Gastroesophageal sphincter (tissue), 4 donors: Measurements from ENCODE around the gene MYO9B. TPM values are rescaled to one million over a fixed set of nuclear protein-coding genes. Genes with fewer than 3 reads are reported as not detected.
A peak's percentile ranks its signal among the peaks of the same experiment; 100 is the strongest.
"Not testable (repeated sequence)": the region's sequence is repeated elsewhere in the genome, so short reads cannot be mapped to it uniquely, and the experiment has no call there.

Source experiments
- ATAC-seq: fragments of 150-250 bp; one replicate; pipeline ENCODE4 v1.9.1; 2016; ENCODE audit warnings: mild to moderate bottlenecking, moderate library complexity
- H3K27ac ChIP-seq, 4 donors: fragments of 200-600 bp; sonication (generic) in 3 of 4; 1 replicate in 3 of 4; 2 replicates in 1 of 4; pipeline ENCODE4 v1.5.1; 2016 to 2019
- H3K27me3 ChIP-seq: fragments of 200-600 bp; sonication (generic); one replicate; pipeline ENCODE4 v1.5.1; 2019
- H3K36me3 ChIP-seq, 2 donors: fragments of 200-600 bp; sonication (generic); one replicate each; pipeline ENCODE4 v1.5.1; 2019; ENCODE audit warnings: control low read depth in 1 of 2
- H3K4me1 ChIP-seq, 3 donors: fragments of 200-600 bp; sonication (generic); 1 replicate in 2 of 3; 2 replicates in 1 of 3; pipeline ENCODE4 v1.5.1; 2016 to 2019; ENCODE audit warnings: control low read depth in 2 of 3
- H3K4me3 ChIP-seq, 2 donors: fragments of 200-600 bp; sonication (generic); one replicate each; pipeline ENCODE4 v1.5.1; 2019; ENCODE audit warnings: mild to moderate bottlenecking in 1 of 2, moderate library complexity in 1 of 2
- H3K9me3 ChIP-seq, 3 donors: fragments of 200-600 bp; sonication (generic); one replicate each; pipeline ENCODE4 v1.5.1; 2017 to 2019; ENCODE audit warnings: control low read depth in 2 of 3
- EP300 ChIP-seq: sonication (generic); formaldehyde crosslinking; IDR thresholded peaks from one replicate; pipeline ENCODE4 v1.6.1; 2017; ENCODE audit warnings: antibody characterized with exemption, mild to moderate bottlenecking
- POLR2A ChIP-seq, 2 donors: fragments of 450-650 bp; IDR thresholded peaks; one replicate each; pipeline ENCODE4 v1.6.1; 2017; ENCODE audit warnings: antibody characterized with exemption in 2 of 2, mild to moderate bottlenecking in 2 of 2, moderate library complexity in 1 of 2
- POLR2AphosphoS5 ChIP-seq: sonication (generic); formaldehyde crosslinking; IDR thresholded peaks from one replicate; pipeline ENCODE4 v1.6.1; 2017; ENCODE audit warnings: antibody characterized with exemption
- WGBS, 2 donors: methylation state at CpG; one replicate each; pipeline ENCODE4 v1.1.5; 2018; ENCODE audit warnings: low coverage in 1 of 2; 5-methylcytosine and 5-hydroxymethylcytosine counted together
- total RNA-seq, 4 donors: library from RNA; depleted of rRNA; stranded (reverse); fragments of >200 nt; gene quantifications; one replicate each; pipeline ENCODE4 v1.1.0, GENCODE V29; 2016
- TF ChIP-seq, protein P1 (sequence below), 4 experiments: fragments of 200-600 bp in 2 of 4; fragments of 450-650 bp in 2 of 4; sonication (generic) in 1 of 4; IDR thresholded peaks; one replicate each; pipeline ENCODE4 v1.5.1; 2017 to 2019; ENCODE audit warnings: antibody characterized with exemption in 4 of 4, mild to moderate bottlenecking in 2 of 4, moderate library complexity in 2 of 4

MYO9B gene
- total RNA-seq, 4 donors from 2014 or later: 38.1 to 77.7 (median 66.2) TPM

GRCh38 chr19:17103177-17103576 lies 27.6 kb downstream of the MYO9B start:
- H3K36me3 ChIP-seq: peaks cover 0 to 49% of the 10 kb centered on the region in 2 donors
- H3K9me3 ChIP-seq: no peaks in the 10 kb centered on the region
- H3K4me3 ChIP-seq: no peak overlapping the region
- no peaks in the 10 kb centered on the region for H3K27me3 ChIP-seq
- ATAC-seq: no peak
- TF ChIP-seq POLR2AphosphoS5: no peak
- TF ChIP-seq, protein P1, sequence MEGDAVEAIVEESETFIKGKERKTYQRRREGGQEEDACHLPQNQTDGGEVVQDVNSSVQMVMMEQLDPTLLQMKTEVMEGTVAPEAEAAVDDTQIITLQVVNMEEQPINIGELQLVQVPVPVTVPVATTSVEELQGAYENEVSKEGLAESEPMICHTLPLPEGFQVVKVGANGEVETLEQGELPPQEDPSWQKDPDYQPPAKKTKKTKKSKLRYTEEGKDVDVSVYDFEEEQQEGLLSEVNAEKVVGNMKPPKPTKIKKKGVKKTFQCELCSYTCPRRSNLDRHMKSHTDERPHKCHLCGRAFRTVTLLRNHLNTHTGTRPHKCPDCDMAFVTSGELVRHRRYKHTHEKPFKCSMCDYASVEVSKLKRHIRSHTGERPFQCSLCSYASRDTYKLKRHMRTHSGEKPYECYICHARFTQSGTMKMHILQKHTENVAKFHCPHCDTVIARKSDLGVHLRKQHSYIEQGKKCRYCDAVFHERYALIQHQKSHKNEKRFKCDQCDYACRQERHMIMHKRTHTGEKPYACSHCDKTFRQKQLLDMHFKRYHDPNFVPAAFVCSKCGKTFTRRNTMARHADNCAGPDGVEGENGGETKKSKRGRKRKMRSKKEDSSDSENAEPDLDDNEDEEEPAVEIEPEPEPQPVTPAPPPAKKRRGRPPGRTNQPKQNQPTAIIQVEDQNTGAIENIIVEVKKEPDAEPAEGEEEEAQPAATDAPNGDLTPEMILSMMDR (IDR thresholded peaks at IDR 0.05): peak in 2 of 4 experiments; percentile 7 to 35
- peaks cover 0 to 17% (median 11%) of the 10 kb centered on the region in 3 donors for H3K4me1 ChIP-seq
- no peak overlapping the region for H3K27ac ChIP-seq
- 81 to 100% methylated on average over 2 of the region's 3 CpGs for WGBS, 2 donors

DNA sequence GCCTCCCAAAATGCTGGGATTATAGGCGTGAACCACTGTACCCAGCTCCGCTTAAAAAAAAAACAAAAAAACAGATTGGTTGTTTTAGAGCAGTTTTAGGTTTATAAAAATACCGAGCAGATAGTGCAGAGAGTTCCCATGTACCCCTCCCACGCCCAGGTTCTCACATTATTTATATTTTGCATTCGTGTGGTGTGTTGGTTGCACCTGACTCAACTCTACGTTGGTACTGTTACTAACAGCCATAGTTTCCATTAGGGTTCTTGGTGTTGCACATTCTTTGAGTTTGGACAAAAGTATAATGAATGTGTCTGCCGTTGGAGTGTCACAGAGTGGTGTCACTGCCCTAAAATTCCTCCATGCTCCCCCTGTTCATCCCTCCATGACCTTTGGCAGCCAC lies 29.1 kb downstream of the MYO9B start:
- TF ChIP-seq POLR2AphosphoS5 (no peak), EP300 (no peak), POLR2A (IDR thresholded peaks at IDR 0.05) (no peak)
- TF ChIP-seq, protein P1 (IDR thresholded peaks at IDR 0.05): no peak
- ATAC-seq: no peak
- Histone ChIP-seq H3K27me3 (no peaks in the 10 kb centered on the region), H3K27ac (no peak overlapping the region), H3K4me1 (peaks cover 0 to 27% (median 18%) of the 10 kb centered on the region in 3 donors), H3K4me3 (no peak overlapping the region), H3K9me3 (no peaks in the 10 kb centered on the region), H3K36me3 (peaks cover 0 to 52% of the 10 kb centered on the region in 2 donors)
- 75 to 76% methylated on average over 4 to 7 of the region's 7 CpGs for whole genome bisulfite sequencing, 2 donors

DNA sequence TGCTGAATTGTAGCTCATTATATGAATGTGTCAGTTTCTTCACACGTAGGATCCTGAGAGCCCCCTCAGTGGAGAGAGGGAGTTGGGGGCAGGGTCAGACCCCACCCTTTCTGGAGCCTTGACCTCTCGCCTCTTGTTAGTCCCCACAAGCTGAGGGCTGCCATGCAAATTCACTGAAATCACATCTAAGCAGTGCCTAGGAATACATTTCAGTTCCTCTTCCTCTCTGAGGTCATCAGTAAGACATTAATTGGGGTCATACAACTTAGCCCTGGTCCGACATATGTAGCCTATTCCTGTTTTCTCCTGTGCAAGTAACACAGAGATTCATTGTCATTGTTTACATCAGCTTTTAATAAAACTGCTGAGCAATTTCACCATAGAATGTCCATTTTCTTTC lies 30.0 kb downstream of the MYO9B start:
- 83% methylated on average over 3 of the region's 3 CpGs; no CpG with 5 or more reads in 1 of the 2 donors for WGBS, 2 donors
- no peak for TF ChIP-seq POLR2AphosphoS5
- TF ChIP-seq, protein P1 (IDR thresholded peaks at IDR 0.05): no peak
- no peak for TF ChIP-seq EP300
- no peak for TF ChIP-seq POLR2A (IDR thresholded peaks at IDR 0.05)
- Histone ChIP-seq H3K36me3 (peaks cover 0 to 61% of the 10 kb centered on the region in 2 donors), H3K27me3 (no peaks in the 10 kb centered on the region), H3K4me1 (peaks cover 0 to 29% (median 18%) of the 10 kb centered on the region in 3 donors), H3K4me3 (no peak overlapping the region), H3K27ac (no peak overlapping the region), H3K9me3 (no peaks in the 10 kb centered on the region)
- ATAC-seq: no peak

DNA sequence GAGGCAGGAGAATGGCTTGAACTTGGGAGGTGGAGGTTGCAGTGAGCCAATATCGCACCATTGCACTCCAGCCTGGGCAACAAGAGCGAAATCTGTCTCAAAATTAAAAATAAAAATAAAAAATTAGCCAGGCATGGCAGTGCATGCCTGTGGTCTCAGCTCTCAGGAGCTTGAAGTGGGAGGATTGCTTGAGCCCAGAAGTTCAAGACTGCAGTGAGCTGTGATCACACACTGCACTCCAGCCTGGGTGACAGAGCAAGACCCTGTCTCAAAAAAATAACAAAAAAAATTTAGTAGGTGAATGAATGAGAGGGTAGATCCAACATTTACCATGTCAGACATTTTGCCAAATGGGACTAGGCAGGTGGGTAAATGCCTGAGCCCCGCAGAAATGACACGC lies 31.4 kb downstream of the MYO9B start:
- ATAC-seq, H3K27me3 ChIP-seq, H3K9me3 ChIP-seq, H3K4me3 ChIP-seq: not testable (repeated sequence)
- 100% methylated on average over 2 to 4 of the region's 4 CpGs for WGBS, 2 donors
- H3K27ac ChIP-seq: peak overlapping the region in 3 of 4 donors; percentile 81 to 86 (median 84)
- H3K36me3 ChIP-seq: peaks cover 0 to 66% of the 10 kb centered on the region in 2 donors
- H3K4me1 ChIP-seq: peaks cover 0 to 32% (median 18%) of the 10 kb centered on the region in 3 donors

GRCh38 chr19:17107546-17108452 lies 32.2 kb downstream of the MYO9B start:
- Histone ChIP-seq H3K36me3 (peaks cover 0 to 66% of the 10 kb centered on the region in 2 donors), H3K9me3 (no peaks in the 10 kb centered on the region), H3K27ac (peak overlapping the region; percentile 47 to 86 (median 82)), H3K4me1 (peaks cover 0 to 41% (median 18%) of the 10 kb centered on the region in 3 donors), H3K4me3 (peak overlapping the region in 1 of 2 donors; percentile 16), H3K27me3 (no peaks in the 10 kb centered on the region)
- 57 to 60% methylated on average over 1 to 7 of the region's 27 CpGs for WGBS, 2 donors
- TF ChIP-seq EP300: no peak
- TF ChIP-seq, protein P1 (IDR thresholded peaks at IDR 0.05): no peak
- peak; percentile 93 for TF ChIP-seq POLR2AphosphoS5
- no peak for TF ChIP-seq POLR2A (IDR thresholded peaks at IDR 0.05)
- peak; percentile 98 for ATAC-seq
